OCI-LY7 (cell line): ENCODE measurements around the gene CHTF8. TPM values are rescaled to one million over a fixed set of nuclear protein-coding genes. Genes with fewer than 3 reads are reported as not detected.

Source experiments
- BruUV-seq: library from RNA; stranded (reverse); fragments of 400-500 nt; replicated peaks from 2 replicates; lab custom pipeline; 2021; lab: Mats Ljungman, UMichigan
- CTCF ChIA-PET: fragments of 300-600 bp; sonication (Branson Sonifier 250); formaldehyde crosslinking; loops from one replicate; lab custom pipeline; 2022; ENCODE audit warnings: antibody characterized with exemption; ENCODE audit not compliant: unreplicated experiment; lab: Charles Lee
- POLR2A ChIA-PET: fragments of 300-600 bp; sonication (Branson Sonifier 250); formaldehyde crosslinking; loops from one replicate; lab custom pipeline; 2022; ENCODE audit warnings: antibody characterized with exemption; lab: Charles Lee
- DNase-seq: peaks from one replicate; pipeline ENCODE4 v3.0.0-alpha.2; 2015; ENCODE audit warnings: low spot score
- H2AFZ ChIP-seq: fragments of 200-600 bp; sonication (generic), shearing (Covaris generic); 2 replicates; pipeline ENCODE4 v1.6.1; 2014; ENCODE audit warnings: mild to moderate bottlenecking, antibody characterized with exemption, low read length, moderate library complexity
- H3K27ac ChIP-seq: fragments of 200-600 bp; sonication (generic); 2 replicates; pipeline ENCODE4 v1.5.1; 2014; ENCODE audit warnings: mixed run types, low read depth, mild to moderate bottlenecking, moderate library complexity, low read length, inconsistent platforms; ENCODE audit not compliant: poor library complexity, severe bottlenecking
- H3K36me3 ChIP-seq: fragments of 200-600 bp; sonication (generic); 2 replicates; pipeline ENCODE4 v1.6.1; 2014; ENCODE audit warnings: mild to moderate bottlenecking, antibody characterized with exemption, low read length, moderate library complexity, mixed read lengths; ENCODE audit not compliant: insufficient read depth
- H3K4me1 ChIP-seq: fragments of 200-600 bp; sonication (generic); 2 replicates; pipeline ENCODE4 v1.5.1; 2014; ENCODE audit warnings: mild to moderate bottlenecking, low read length; ENCODE audit not compliant: insufficient read depth, poor library complexity, severe bottlenecking
- H3K4me2 ChIP-seq: fragments of 200-600 bp; sonication (generic); 2 replicates; pipeline ENCODE4 v1.6.1; 2014; ENCODE audit warnings: mild to moderate bottlenecking, low read length
- H3K4me3 ChIP-seq: fragments of 200-600 bp; sonication (generic); 2 replicates; pipeline ENCODE4 v1.5.1; 2014; ENCODE audit warnings: mild to moderate bottlenecking, low read depth, low read length; ENCODE audit not compliant: poor library complexity, severe bottlenecking
- H3K79me2 ChIP-seq: fragments of 200-600 bp; sonication (generic); 2 replicates; pipeline ENCODE4 v1.6.1; 2016; ENCODE audit warnings: low read depth, mild to moderate bottlenecking, low read length, moderate library complexity, mixed read lengths; ENCODE audit not compliant: insufficient read depth
- H3K9me2 ChIP-seq: fragments of 200-600 bp; sonication (generic); 2 replicates; pipeline ENCODE4 v1.6.1; 2016; ENCODE audit warnings: mild to moderate bottlenecking, low read length, mixed read lengths; ENCODE audit not compliant: insufficient read depth
- H3K9me3 ChIP-seq: fragments of 200-600 bp; sonication (generic); 2 replicates; pipeline ENCODE4 v1.6.1; 2014; ENCODE audit warnings: mild to moderate bottlenecking, mixed run types, low read length, mixed read lengths
- H4K20me1 ChIP-seq: fragments of 200-600 bp; sonication (generic); 2 replicates; pipeline ENCODE4 v1.6.1; 2014; ENCODE audit warnings: mild to moderate bottlenecking, antibody characterized with exemption, low read length, moderate library complexity, mixed read lengths; ENCODE audit not compliant: insufficient read depth
- CTCF ChIP-seq: fragments of 200-600 bp; sonication (generic); conservative IDR thresholded peaks from 2 replicates; pipeline ENCODE4 v1.5.1; 2014; ENCODE audit warnings: mild to moderate bottlenecking, antibody characterized with exemption, low read length, moderate library complexity, mixed read lengths
- EZH2phosphoT487 ChIP-seq: fragments of 200-600 bp; sonication (generic); IDR thresholded peaks from 2 replicates; pipeline ENCODE4 v1.6.1; 2018; ENCODE audit warnings: low read depth, borderline replicate concordance, mild to moderate bottlenecking, mixed run types, antibody characterized with exemption, low read length, moderate library complexity, mixed read lengths
- intact Hi-C: fragments of 100-400 bp; cut with micrococcal nuclease; formaldehyde crosslinking; loops from one replicate; pipeline ENCODE4 v1.10.0; 2022; ENCODE audit not compliant: unreplicated experiment
- total RNA-seq, 2 experiments: library from RNA; depleted of rRNA in 1 of 2; stranded (reverse); fragments of >200 nt in 1 of 2; shearing (Covaris generic) in 1 of 2; gene quantifications; 2 replicates each; pipeline ENCODE4 v1.2.3, GENCODE V29; 2014 to 2022

CHTF8 gene
- total RNA-seq, 2 experiments from 2014 or later, result 58.8 to 151 TPM

DNA sequence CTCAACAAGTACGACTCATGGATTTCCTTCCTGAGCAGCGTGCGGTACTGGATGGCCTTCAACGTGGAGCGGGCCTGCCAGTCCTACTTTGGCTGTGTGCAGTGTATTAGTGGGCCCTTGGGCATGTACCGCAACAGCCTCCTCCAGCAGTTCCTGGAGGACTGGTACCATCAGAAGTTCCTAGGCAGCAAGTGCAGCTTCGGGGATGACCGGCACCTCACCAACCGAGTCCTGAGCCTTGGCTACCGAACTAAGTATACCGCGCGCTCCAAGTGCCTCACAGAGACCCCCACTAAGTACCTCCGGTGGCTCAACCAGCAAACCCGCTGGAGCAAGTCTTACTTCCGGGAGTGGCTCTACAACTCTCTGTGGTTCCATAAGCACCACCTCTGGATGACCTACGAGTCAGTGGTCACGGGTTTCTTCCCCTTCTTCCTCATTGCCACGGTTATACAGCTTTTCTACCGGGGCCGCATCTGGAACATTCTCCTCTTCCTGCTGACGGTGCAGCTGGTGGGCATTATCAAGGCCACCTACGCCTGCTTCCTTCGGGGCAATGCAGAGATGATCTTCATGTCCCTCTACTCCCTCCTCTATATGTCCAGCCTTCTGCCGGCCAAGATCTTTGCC is 17.9 kb downstream of the CHTF8 start:
- no peak overlapping the region for H3K4me2 ChIP-seq
- H3K9me3 ChIP-seq, result no peaks in the 10 kb centered on the region
- peaks cover 46% of the 10 kb centered on the region for H3K36me3 ChIP-seq
- ChIA-PET POLR2A (interaction anchor here (0.5 to 0.6 kb wide), 2 partner anchors 269 to 275 kb away, joined by 3 to 4 read pairs; no protein-coding TSS in a partner anchor), CTCF (interaction anchor here (1.0 kb wide), 1 partner anchor 11 kb away, joined by 4 read pairs; no protein-coding TSS in a partner anchor)
- no peak overlapping the region for H2AFZ ChIP-seq
- TF ChIP-seq EZH2phosphoT487 (no peak), CTCF (no peak)
- H3K4me1 ChIP-seq, result no peaks in the 10 kb centered on the region
- no peak overlapping the region for H3K4me3 ChIP-seq
- no peaks in the 10 kb centered on the region for H4K20me1 ChIP-seq
- DNase-seq, result no peak
- no peaks in the 10 kb centered on the region for H3K79me2 ChIP-seq
- no peak overlapping the region for H3K27ac ChIP-seq
- H3K9me2 ChIP-seq, result no peaks in the 10 kb centered on the region
- BruUV-seq, result no TSS peak
- intact Hi-C loops, result no loop called here

DNA sequence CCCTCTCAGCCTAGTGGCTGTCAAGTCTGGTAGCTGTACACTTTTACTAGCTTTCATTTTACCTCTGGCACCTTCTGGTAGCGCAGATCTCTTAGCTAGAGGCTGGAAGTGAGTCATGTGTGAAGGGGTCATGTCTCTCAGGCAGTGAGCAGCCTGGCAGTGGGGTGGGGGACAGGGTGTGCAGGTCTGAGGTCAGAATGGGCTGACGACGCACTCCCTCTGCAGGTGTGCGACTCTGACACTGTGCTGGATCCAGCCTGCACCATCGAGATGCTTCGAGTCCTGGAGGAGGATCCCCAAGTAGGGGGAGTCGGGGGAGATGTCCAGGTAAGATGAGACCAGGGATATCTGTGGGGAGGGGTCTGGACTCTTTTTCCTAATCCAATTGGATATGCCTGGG is 19.2 kb downstream of the CHTF8 start:
- no peaks in the 10 kb centered on the region for H3K9me3 ChIP-seq
- H3K4me2 ChIP-seq, result no peak overlapping the region
- ChIA-PET CTCF (no interaction called here), POLR2A (interaction anchor here (1.4 kb wide), 1 partner anchor 20 kb away, joined by 3 read pairs; the partner anchor contains the start of genes CHTF8 and UTP4)
- no peaks in the 10 kb centered on the region for H3K9me2 ChIP-seq
- BruUV-seq, result no TSS peak
- intact Hi-C loops, result no loop called here
- TF ChIP-seq CTCF (no peak), EZH2phosphoT487 (no peak)
- H3K4me3 ChIP-seq, result no peak overlapping the region
- H3K36me3 ChIP-seq, result peaks cover 34% of the 10 kb centered on the region
- DNase-seq, result no peak
- no peaks in the 10 kb centered on the region for H3K79me2 ChIP-seq
- H4K20me1 ChIP-seq, result no peaks in the 10 kb centered on the region
- H3K27ac ChIP-seq, result no peak overlapping the region
- H2AFZ ChIP-seq, result no peak overlapping the region
- no peaks in the 10 kb centered on the region for H3K4me1 ChIP-seq
